Fibroblast of villous mesenchyme (primary cell): ENCODE measurements around the gene UVSSA. TPM values are rescaled to one million over a fixed set of nuclear protein-coding genes. Genes with fewer than 3 reads are reported as not detected.

Source experiments
- DNase-seq: peaks from one replicate; pipeline ENCODE4 v3.0.0-alpha.2; 2010; ENCODE audit warnings: low read depth
- H3K4me3 ChIP-seq: 2 replicates; pipeline ENCODE4 v1.5.1; 2011; ENCODE audit warnings: low read depth, mild to moderate bottlenecking, low read length
- CTCF ChIP-seq: IDR thresholded peaks from 2 replicates; pipeline ENCODE4 v1.5.1; 2012; ENCODE audit warnings: low read depth, mild to moderate bottlenecking, low read length; ENCODE audit not compliant: insufficient read depth
- total RNA-seq: library from RNA; depleted of rRNA; stranded (reverse); fragments of >200 nt; gene quantifications from 2 replicates; pipeline ENCODE4 v1.2.3, GENCODE V29; 2012

UVSSA gene
- total RNA-seq, 1 donor, result 10.8 TPM

- no peak for DNase-seq
- TF ChIP-seq CTCF, result no peak
- no peak overlapping the region for H3K4me3 ChIP-seq
Measured at GRCh38 chr4:1328267-1329155, 18.5 kb upstream of the UVSSA start.

- no peak for TF ChIP-seq CTCF
- H3K4me3 ChIP-seq, result no peak overlapping the region
- no peak for DNase-seq
Measured at GRCh38 chr4:1329408-1330371, 17.3 kb upstream of the UVSSA start.

GRCh38 chr4:1330761-1331590 is 16.0 kb upstream of the UVSSA start:
- TF ChIP-seq CTCF, result no peak
- no peak overlapping the region for H3K4me3 ChIP-seq
- DNase-seq, result no peak

- no peak for TF ChIP-seq CTCF
- no peak overlapping the region for H3K4me3 ChIP-seq
- DNase-seq, result no peak
Measured at GRCh38 chr4:1331591-1332353, 15.2 kb upstream of the UVSSA start.

- TF ChIP-seq CTCF, result no peak
- no peak overlapping the region for H3K4me3 ChIP-seq
- no peak for DNase-seq
Measured at GRCh38 chr4:1332686-1333085, 14.3 kb upstream of the UVSSA start.
